Cardiac fibroblast (primary cell): ENCODE results near the gene KLRF2.

ENCODE experiments used
- DNase-seq, 2 donors: peaks; one replicate each; pipeline versions ENCODE4 v3.0.0 to v3.0.0-alpha.2; 2010; ENCODE audit warnings: low read depth in 2 of 2
- H3K4me3 ChIP-seq, 2 donors: replicated peaks in 1 of 2; 1 replicate in 1 of 2; 2 replicates in 1 of 2; pipeline ENCODE4 v1.5.1; 2011; ENCODE audit warnings: low read depth in 2 of 2, low read length in 2 of 2, mild to moderate bottlenecking in 2 of 2, moderate library complexity in 1 of 2
- TF ChIP-seq, protein P1 (sequence below): IDR thresholded peaks from one replicate; pipeline ENCODE4 v1.5.1; 2011; ENCODE audit warnings: low read depth, mild to moderate bottlenecking, low read length, inconsistent platforms

KLRF2 gene

DNA sequence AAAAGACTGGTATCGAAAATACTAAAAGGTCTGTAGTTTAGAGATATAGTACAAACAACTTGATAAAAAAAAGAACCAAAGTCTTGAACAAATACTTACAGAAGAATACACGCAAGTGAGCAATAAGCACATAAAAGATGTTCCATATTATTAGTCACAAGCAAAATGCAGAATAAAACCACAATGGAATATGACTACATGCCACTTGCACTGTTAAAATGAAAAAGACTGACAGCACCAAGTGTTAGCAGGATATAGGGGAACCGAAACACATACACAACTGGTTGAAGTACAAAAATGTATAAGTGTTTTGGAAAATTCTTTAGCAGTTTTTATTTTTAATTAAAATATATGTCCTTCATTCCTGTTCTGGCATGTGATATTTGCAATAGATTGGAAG lies 47.3 kb downstream of the KLRF2 start:
- TF ChIP-seq, protein P1, sequence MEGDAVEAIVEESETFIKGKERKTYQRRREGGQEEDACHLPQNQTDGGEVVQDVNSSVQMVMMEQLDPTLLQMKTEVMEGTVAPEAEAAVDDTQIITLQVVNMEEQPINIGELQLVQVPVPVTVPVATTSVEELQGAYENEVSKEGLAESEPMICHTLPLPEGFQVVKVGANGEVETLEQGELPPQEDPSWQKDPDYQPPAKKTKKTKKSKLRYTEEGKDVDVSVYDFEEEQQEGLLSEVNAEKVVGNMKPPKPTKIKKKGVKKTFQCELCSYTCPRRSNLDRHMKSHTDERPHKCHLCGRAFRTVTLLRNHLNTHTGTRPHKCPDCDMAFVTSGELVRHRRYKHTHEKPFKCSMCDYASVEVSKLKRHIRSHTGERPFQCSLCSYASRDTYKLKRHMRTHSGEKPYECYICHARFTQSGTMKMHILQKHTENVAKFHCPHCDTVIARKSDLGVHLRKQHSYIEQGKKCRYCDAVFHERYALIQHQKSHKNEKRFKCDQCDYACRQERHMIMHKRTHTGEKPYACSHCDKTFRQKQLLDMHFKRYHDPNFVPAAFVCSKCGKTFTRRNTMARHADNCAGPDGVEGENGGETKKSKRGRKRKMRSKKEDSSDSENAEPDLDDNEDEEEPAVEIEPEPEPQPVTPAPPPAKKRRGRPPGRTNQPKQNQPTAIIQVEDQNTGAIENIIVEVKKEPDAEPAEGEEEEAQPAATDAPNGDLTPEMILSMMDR = no peak
- no peak overlapping the region for H3K4me3 ChIP-seq
- no peak for DNase-seq

DNA sequence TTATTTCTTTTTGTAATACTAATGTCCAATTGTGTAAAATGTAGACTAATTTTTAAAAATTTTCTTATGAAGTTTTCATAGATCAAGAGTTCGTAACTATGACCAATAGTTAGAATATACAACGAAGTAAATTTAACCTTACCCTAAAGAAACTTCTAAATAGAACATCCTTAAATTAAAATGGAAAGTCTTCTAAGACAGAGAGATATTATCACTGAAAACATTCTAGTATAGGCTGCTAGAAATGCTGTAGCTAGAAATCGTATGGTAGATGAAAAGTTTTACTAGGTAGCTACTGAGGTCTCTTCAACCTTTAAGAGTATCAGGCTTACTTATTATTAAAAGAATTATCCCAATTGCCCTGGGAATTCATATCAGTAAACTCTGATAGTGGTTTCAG lies 50.0 kb downstream of the KLRF2 start:
- TF ChIP-seq, protein P1 = no peak
- no peak overlapping the region for H3K4me3 ChIP-seq
- DNase-seq = no peak

DNA sequence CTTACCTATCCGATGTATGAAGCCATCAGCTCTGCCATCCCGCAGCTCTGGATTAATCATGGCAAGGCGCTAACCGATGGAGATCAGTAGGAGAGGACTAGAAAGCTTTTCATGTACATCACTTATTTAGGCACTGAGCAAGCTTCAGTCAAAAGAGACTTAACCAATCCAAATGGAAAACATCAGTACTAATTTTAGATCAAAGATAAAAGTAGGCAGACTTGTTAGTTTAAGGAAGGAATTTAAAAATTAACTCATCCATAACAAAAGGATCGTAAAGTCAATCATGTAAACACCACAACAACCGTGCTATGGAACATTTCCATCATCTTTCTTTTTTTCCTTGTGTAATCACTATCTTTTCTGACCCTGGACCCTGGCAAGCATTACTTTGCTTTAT lies 51.0 kb downstream of the KLRF2 start, which contains the start of gene CLEC2A:
TSS of gene CLEC2A (minus strand) at position 101 of the 400 bp plus-strand sequence. CDS start at position 60, 41 bp downstream.
- TF ChIP-seq, protein P1 = no peak
- no peak for DNase-seq
- no peak within 1 kb of the TSS for H3K4me3 ChIP-seq

DNA sequence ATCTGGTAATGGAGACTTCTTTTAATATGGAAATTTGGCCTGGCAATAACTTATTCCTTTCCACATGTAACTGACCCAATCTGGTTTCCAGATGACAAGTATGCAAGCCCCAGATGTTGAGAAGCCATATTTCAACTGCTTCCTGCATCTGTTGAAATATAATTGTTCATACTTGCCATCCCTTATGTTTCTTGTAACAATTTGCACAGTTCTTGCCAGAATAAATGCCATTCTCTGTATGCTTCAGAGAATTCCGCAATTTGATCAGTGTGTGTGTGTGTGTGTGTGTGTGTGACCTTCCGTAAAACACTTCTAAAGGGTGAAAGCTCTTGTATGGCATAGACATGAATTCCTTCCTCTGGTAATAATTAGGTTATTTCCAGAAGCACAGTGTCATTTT lies 52.7 kb downstream of the KLRF2 start:
- TF ChIP-seq, protein P1 = no peak
- no peak overlapping the region for H3K4me3 ChIP-seq
- no peak for DNase-seq

DNA sequence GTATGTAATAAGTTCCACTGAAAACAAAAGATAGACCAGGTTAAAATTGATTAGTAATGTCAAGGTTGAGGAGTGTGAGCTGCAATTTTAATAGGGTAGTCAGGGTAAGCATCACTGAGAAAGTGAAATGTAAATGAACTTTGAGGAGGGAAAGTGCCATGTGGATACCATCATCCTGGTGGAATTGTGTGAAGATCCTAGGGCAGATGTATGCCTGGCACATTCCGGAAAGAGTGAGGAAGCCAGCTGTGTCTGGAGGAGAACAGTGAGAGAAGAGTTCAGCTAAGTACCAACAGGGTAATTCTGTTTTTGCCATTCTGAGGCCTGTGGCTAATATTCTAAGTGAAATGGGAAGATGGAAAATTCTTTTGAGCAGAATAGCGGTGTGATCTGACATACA lies 53.7 kb downstream of the KLRF2 start:
- DNase-seq = no peak
- TF ChIP-seq, protein P1 = no peak
- no peak overlapping the region for H3K4me3 ChIP-seq

DNA sequence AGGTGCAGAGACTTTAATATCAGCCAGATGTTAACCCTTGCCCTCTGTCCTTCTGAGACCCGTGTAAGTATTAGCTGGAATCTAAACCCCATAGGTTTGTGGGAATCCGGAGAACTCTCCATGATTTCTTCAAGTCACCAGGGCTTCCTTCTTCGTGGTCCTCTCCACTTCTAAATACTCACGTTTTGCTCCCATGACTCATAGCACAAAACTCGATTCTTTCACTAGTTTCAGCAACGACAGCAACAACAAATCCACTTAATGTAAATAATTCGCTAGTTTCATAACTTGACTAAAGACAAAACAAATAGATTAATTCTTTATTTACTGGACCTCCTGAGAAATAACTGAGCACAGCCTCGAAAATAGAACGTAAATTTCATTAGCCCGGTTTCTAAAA lies 55.3 kb downstream of the KLRF2 start:
- H3K4me3 ChIP-seq = no peak overlapping the region
- no peak for DNase-seq
- TF ChIP-seq, protein P1 = no peak

DNA sequence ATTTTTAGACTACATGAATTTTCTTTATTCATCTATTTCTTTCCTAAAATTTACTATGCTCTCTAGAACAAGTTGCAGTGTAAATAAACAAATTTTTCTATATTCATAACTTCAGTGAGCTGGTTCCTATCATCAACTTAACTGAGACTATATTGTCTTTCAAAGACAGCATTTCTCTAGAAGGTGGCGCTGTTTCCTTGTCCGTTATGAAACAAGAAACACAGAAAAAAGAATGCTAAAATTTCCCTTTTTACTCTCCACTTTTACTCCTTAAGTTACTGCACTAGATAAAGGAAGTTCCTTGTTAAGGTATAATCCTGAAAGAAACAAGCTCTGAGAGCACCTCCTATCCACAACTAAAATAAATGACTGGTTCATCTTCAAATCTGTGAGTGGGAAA lies 59.1 kb downstream of the KLRF2 start:
- TF ChIP-seq, protein P1 = peak; percentile 24
- H3K4me3 ChIP-seq = no peak overlapping the region
- DNase-seq = peak; percentile 13 to 20
